ENCODE measurements around the gene GNB1L. TPM values are rescaled to one million over a fixed set of nuclear protein-coding genes. Genes with fewer than 3 reads are reported as not detected.

GNB1L gene
- total RNA-seq, 4 donors from 2014 or later = 0.59 to 12.2 (median 3.1) TPM

DNA sequence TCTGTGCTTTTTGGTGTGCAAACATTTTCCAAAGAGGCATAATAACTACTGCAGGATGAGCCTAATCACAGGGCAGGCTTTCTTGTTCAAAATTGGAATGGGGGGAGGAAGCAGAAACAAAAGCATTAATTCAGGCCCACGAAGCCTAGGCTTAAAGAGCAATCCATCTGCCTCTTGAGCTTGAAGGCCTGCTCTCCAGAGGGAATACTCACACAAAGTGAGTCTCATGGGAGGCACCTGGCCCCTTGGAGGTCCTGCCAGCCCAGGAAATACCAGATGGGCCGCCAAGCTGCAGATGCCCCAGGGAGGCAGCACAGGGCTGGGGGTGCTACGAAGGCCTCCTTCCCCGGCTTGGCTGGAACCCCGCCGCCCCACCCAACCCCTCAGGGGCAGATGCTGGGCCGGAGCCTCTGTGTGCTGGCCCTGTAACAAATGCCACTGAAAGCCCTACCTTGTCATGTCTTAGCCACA lies 47.6 kb upstream of the GNB1L start:
- Histone ChIP-seq H3K27me3 (no peaks in the 10 kb centered on the region), H3K4me1 (no peaks in the 10 kb centered on the region), H3K27ac (no peak overlapping the region), H3K4me3 (no peak overlapping the region), H3K36me3 (no peaks in the 10 kb centered on the region), H3K9me3 (no peaks in the 10 kb centered on the region)
- DNase-seq = no peak
- intact Hi-C loops (cut with DNase I; ENCODE audit: low total_unique reads) = no loop called here
- TF ChIP-seq, protein P1, sequence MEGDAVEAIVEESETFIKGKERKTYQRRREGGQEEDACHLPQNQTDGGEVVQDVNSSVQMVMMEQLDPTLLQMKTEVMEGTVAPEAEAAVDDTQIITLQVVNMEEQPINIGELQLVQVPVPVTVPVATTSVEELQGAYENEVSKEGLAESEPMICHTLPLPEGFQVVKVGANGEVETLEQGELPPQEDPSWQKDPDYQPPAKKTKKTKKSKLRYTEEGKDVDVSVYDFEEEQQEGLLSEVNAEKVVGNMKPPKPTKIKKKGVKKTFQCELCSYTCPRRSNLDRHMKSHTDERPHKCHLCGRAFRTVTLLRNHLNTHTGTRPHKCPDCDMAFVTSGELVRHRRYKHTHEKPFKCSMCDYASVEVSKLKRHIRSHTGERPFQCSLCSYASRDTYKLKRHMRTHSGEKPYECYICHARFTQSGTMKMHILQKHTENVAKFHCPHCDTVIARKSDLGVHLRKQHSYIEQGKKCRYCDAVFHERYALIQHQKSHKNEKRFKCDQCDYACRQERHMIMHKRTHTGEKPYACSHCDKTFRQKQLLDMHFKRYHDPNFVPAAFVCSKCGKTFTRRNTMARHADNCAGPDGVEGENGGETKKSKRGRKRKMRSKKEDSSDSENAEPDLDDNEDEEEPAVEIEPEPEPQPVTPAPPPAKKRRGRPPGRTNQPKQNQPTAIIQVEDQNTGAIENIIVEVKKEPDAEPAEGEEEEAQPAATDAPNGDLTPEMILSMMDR (IDR thresholded peaks at IDR 0.05) = no peak
- no peak for TF ChIP-seq POLR2A (IDR thresholded peaks at IDR 0.05)

DNA sequence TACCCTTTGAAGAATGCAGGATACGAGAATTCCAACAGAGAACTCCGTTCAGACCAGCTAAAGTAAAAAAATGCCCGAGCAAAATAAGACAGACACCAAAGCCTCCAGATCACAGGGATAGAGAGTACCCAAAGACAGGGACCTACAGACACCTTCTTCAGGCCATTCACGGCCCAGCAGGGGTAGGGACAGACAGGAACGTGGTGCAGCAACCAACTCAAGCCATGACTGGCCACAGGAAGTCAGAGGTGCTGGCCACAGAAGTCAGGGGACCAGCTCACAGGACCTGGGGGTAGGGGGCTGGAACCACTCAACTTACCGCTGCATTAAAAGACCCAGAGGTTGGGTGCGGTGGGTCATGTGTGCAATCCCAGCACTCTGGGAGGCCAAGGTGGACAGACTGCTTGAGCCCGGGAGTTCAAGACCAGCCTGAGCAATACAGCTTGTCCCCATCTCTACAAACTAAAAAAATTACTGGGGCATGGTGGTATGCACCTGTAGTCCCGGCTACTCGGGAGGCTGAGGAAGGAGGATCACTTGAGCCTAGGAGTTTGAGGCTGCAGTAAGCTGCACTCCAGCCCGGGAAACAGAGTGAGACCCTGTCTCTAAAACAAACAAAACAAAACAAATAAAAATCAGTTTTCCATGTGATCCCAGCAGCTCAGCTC lies 47.0 kb upstream of the GNB1L start:
- Histone ChIP-seq H3K36me3 (no peaks in the 10 kb centered on the region), H3K9me3 (no peaks in the 10 kb centered on the region), H3K4me1 (no peaks in the 10 kb centered on the region), H3K4me3 (no peak overlapping the region), H3K27ac (no peak overlapping the region), H3K27me3 (no peaks in the 10 kb centered on the region)
- TF ChIP-seq POLR2A (IDR thresholded peaks at IDR 0.05) = no peak
- intact Hi-C loops (cut with DNase I; ENCODE audit: low total_unique reads) = no loop called here
- DNase-seq = no peak

DNA sequence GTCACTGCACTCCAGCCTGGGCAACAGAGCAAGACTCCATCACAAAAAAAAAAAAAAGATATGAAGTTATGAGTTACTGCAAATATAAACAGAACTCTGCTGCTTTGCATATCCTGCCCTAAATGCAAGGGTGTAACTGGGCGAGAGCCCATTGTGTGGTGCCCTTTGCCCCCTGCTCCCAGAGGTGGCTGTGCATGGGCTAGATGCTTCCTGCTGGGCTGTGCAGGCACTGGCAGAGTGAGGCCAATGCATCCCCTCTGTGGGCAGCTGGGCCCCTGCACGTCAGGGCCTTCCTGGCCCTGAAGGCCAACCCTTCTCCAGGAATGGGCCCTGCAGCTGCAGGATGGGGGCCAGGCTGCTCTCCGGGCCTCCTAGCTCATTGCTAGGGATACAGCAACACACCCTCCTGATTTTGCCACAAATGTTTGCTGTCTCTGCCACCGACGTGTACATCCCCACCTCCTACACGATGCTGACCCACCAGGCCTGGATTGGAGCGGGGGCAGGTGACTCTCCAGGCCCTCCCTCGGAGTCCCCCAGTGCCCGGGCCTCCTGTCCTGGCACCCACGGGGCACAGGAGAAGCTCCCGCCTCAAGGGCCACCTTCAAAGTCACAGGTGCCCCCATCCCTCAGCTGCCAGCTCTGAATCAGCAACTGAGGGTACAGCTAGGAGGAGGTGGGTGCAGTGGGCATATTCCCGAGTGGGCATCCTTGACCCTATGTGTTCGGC lies 46.2 kb upstream of the GNB1L start:
- Histone ChIP-seq H3K27ac (no peak overlapping the region), H3K9me3 (no peaks in the 10 kb centered on the region), H3K36me3 (no peaks in the 10 kb centered on the region), H3K4me3 (no peak overlapping the region), H3K4me1 (no peaks in the 10 kb centered on the region), H3K27me3 (no peaks in the 10 kb centered on the region)
- intact Hi-C loops (cut with DNase I; ENCODE audit: low total_unique reads) = no loop called here
- DNase-seq = no peak
- TF ChIP-seq, protein P1 (IDR thresholded peaks at IDR 0.05) = no peak
- TF ChIP-seq POLR2A (IDR thresholded peaks at IDR 0.05) = no peak

DNA sequence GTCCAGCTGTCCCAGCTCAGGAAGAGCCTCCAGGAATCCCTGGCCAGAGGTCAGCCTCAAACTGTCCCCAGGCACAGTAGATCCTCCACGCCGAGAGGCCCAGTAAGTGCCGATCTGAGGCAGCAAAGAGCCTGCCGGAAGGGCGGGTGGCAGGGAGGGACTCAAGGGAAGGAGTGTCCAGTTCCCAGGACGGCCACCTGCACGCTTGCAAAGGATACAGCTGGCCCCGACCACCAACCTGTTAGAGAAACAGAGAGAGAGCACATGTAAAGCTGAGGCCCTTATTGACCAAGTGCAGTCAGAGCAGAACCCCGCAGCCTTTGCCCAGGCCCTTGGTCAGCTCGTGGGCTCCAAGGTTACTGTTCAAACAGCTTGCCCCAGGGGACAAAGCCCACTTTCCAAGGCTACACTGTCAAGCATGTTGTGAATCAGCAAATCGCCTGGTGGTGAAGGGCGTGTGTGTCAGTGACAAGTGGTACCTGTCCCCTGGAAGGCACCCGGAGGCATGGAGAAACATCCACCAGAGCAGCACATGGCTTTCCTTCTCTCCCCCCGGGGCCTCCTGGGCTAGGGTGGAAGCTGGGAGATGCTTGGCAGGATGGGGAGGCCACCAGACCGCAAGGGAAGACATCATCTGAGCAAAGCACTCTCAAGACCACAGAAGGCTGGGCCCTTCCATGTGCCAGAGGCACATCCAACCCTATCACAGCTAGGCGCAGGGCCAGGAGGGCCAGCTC lies 44.3 kb upstream of the GNB1L start:
- Histone ChIP-seq H3K27me3 (no peaks in the 10 kb centered on the region), H3K36me3 (no peaks in the 10 kb centered on the region), H3K4me1 (no peaks in the 10 kb centered on the region), H3K9me3 (no peaks in the 10 kb centered on the region), H3K4me3 (no peak overlapping the region), H3K27ac (no peak overlapping the region)
- intact Hi-C loops (cut with DNase I; ENCODE audit: low total_unique reads) = no loop called here
- DNase-seq = no peak
- no peak for TF ChIP-seq POLR2A (IDR thresholded peaks at IDR 0.05)
- TF ChIP-seq, protein P1 (IDR thresholded peaks at IDR 0.05) = no peak

DNA sequence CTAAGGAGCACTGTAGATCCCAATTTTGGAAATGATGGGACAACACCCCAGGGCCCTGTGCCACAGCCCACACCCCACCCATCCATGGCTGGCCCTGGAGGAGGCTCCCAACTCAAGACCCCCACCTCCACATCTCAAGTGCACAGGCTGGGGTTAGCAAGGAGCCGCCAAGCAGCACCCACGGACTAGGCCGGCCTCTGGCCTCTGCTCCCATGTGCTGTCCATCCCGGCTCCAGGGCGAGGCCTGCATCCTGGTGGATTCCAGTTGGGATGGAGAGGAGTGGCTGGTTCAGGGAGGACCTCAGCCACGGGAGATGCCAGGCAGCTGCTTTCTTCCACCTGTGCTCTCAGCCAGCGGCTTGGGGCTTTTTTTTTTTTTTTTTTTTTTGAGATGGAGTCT lies 43.5 kb upstream of the GNB1L start:
- Histone ChIP-seq H3K4me3 (no peak overlapping the region), H3K27me3 (no peaks in the 10 kb centered on the region), H3K9me3 (no peaks in the 10 kb centered on the region), H3K4me1 (no peaks in the 10 kb centered on the region), H3K36me3 (no peaks in the 10 kb centered on the region), H3K27ac (no peak overlapping the region)
- intact Hi-C loops (cut with DNase I; ENCODE audit: low total_unique reads) = no loop called here
- no peak for TF ChIP-seq POLR2A (IDR thresholded peaks at IDR 0.05)
- TF ChIP-seq, protein P1 (IDR thresholded peaks at IDR 0.05) = no peak
- no peak for DNase-seq
